Caco-2 (cell line): ENCODE measurements around the gene TMEM266. TPM values are rescaled to one million over a fixed set of nuclear protein-coding genes. Genes with fewer than 3 reads are reported as not detected.

Source experiments
- BruUV-seq: library from RNA; stranded (reverse); fragments of 400-500 nt; replicated peaks from 2 replicates; lab custom pipeline; 2021; lab: Mats Ljungman, UMichigan
- CTCF ChIA-PET: fragments of 300-600 bp; sonication (Branson Sonifier 250); formaldehyde crosslinking; loops from one replicate; lab custom pipeline; 2022; ENCODE audit warnings: antibody characterized with exemption; lab: Charles Lee
- POLR2A ChIA-PET: fragments of 300-600 bp; sonication (Branson Sonifier 250); formaldehyde crosslinking; loops from one replicate; lab custom pipeline; 2022; ENCODE audit warnings: antibody characterized with exemption; lab: Charles Lee
- DNase-seq, 2 experiments: peaks; one replicate each; pipeline versions ENCODE4 v3.0.0 to v3.0.0-alpha.2; 2020 to 2022
- H3K27me3 ChIP-seq: replicated peaks from 2 replicates; pipeline ENCODE4 v1.6.0; 2011; ENCODE audit warnings: low read length; ENCODE audit not compliant: control insufficient read depth, insufficient read depth
- H3K36me3 ChIP-seq: 2 replicates; pipeline ENCODE4 v1.5.1; 2011; ENCODE audit warnings: low read length; ENCODE audit not compliant: control insufficient read depth, insufficient read depth
- H3K4me1 ChIP-seq: fragments of 250-450 bp; sonication (Bioruptor Pico); 2 replicates; pipeline ENCODE4 v1.5.1; 2020; ENCODE audit warnings: mild to moderate bottlenecking
- H3K4me3 ChIP-seq: 2 replicates; pipeline ENCODE4 v1.5.1; 2011; ENCODE audit warnings: low read depth, mild to moderate bottlenecking, control low read depth, low read length
- H3K9me3 ChIP-seq: fragments of 250-450 bp; sonication (Bioruptor Pico); 2 replicates; pipeline ENCODE4 v1.5.1; 2020; ENCODE audit warnings: mild to moderate bottlenecking, moderate library complexity
- H3K27ac Mint-ChIP-seq: one replicate; pipeline ENCODE4 v1.8.0; 2022; ENCODE audit warnings: mixed read lengths; ENCODE audit not compliant: unreplicated experiment
- H3K27me3 Mint-ChIP-seq: one replicate; pipeline ENCODE4 v1.8.0; 2022; ENCODE audit warnings: mixed read lengths; ENCODE audit not compliant: insufficient read depth, unreplicated experiment
- H3K36me3 Mint-ChIP-seq: one replicate; pipeline ENCODE4 v1.8.0; 2022; ENCODE audit warnings: mild to moderate bottlenecking, mixed read lengths; ENCODE audit not compliant: insufficient read depth, unreplicated experiment
- H3K4me1 Mint-ChIP-seq: one replicate; pipeline ENCODE4 v1.8.0; 2022; ENCODE audit warnings: low read depth, mixed read lengths; ENCODE audit not compliant: unreplicated experiment
- H3K4me3 Mint-ChIP-seq: one replicate; pipeline ENCODE4 v1.8.0; 2022; ENCODE audit warnings: mild to moderate bottlenecking, moderate library complexity, mixed read lengths; ENCODE audit not compliant: unreplicated experiment
- H3K9me3 Mint-ChIP-seq: one replicate; pipeline ENCODE4 v1.8.0; 2022; ENCODE audit warnings: mixed read lengths; ENCODE audit not compliant: unreplicated experiment
- CTCF ChIP-seq, 2 experiments: fragments of 200-600 bp in 1 of 2; IDR thresholded peaks; 1 replicate in 1 of 2; 2 replicates in 1 of 2; pipeline versions ENCODE4 v1.5.1 to v1.8.0; 2011 to 2022; ENCODE audit warnings: antibody characterized with exemption in 1 of 2, control low read depth in 1 of 2, inconsistent platforms in 1 of 2, low read depth in 1 of 2, low read length in 1 of 2, mild to moderate bottlenecking in 1 of 2, moderate library complexity in 1 of 2; ENCODE audit not compliant: insufficient read depth in 1 of 2, severe bottlenecking in 1 of 2, unreplicated experiment in 1 of 2
- intact Hi-C: fragments of 100-400 bp; cut with micrococcal nuclease; formaldehyde crosslinking; loops from one replicate; pipeline ENCODE4 v1.10.0; 2022; ENCODE audit not compliant: unreplicated experiment
- total RNA-seq: library from RNA; stranded (reverse); gene quantifications from 2 replicates; pipeline ENCODE4 v1.2.3, GENCODE V29; 2022

The TMEM266 gene
- total RNA-seq, 1 experiment from 2014 or later = 0.27 TPM

GRCh38 chr15:76032046-76032445 lies 27.7 kb upstream of the TMEM266 start:
- H3K4me3 Mint-ChIP-seq = no peak overlapping the region
- H3K27me3 Mint-ChIP-seq = no peaks in the 10 kb centered on the region
- Histone ChIP-seq H3K36me3 (no peaks in the 10 kb centered on the region), H3K4me3 (no peak overlapping the region), H3K27me3 (no peaks in the 10 kb centered on the region), H3K9me3 (0 out of 2 replicates have a peak, but pooled peaks cover 8% of the 10 kb centered on the region), H3K4me1 (peaks cover 14% of the 10 kb centered on the region)
- TF ChIP-seq CTCF (IDR thresholded peaks at IDR 0.05; ENCODE audit: insufficient read depth in 1 of 2, low read depth in 1 of 2, low read length in 1 of 2, severe bottlenecking in 1 of 2, unreplicated experiment in 1 of 2) = no peak
- H3K36me3 Mint-ChIP-seq = no peaks in the 10 kb centered on the region
- peaks cover 9% of the 10 kb centered on the region for H3K9me3 Mint-ChIP-seq
- H3K4me1 Mint-ChIP-seq = peaks cover 9% of the 10 kb centered on the region
- ChIA-PET POLR2A (no interaction called here), CTCF (no interaction called here)
- intact Hi-C loops = loop anchor here (5.0 kb wide), 1 partner anchor 85 kb away; no protein-coding TSS in a partner anchor
- no peak for DNase-seq
- BruUV-seq = no TSS peak
- no peak overlapping the region for H3K27ac Mint-ChIP-seq

- no peak for DNase-seq
- H3K4me1 Mint-ChIP-seq = peaks cover 9% of the 10 kb centered on the region
- H3K27me3 Mint-ChIP-seq = no peaks in the 10 kb centered on the region
- Histone ChIP-seq H3K36me3 (no peaks in the 10 kb centered on the region), H3K4me3 (no peak overlapping the region), H3K9me3 (0 out of 2 replicates have a peak, but pooled peaks cover 4% of the 10 kb centered on the region), H3K4me1 (peaks cover 14% of the 10 kb centered on the region), H3K27me3 (no peaks in the 10 kb centered on the region)
- no peaks in the 10 kb centered on the region for H3K9me3 Mint-ChIP-seq
- CTCF ChIA-PET = no interaction called here
- BruUV-seq = no TSS peak
- POLR2A ChIA-PET = no interaction called here
- no peak overlapping the region for H3K27ac Mint-ChIP-seq
- no peaks in the 10 kb centered on the region for H3K36me3 Mint-ChIP-seq
- TF ChIP-seq CTCF (IDR thresholded peaks at IDR 0.05; ENCODE audit: insufficient read depth in 1 of 2, low read depth in 1 of 2, low read length in 1 of 2, severe bottlenecking in 1 of 2, unreplicated experiment in 1 of 2) = no peak
- no peak overlapping the region for H3K4me3 Mint-ChIP-seq
- intact Hi-C loops = loop anchor here (5.0 kb wide), 1 partner anchor 86 kb away; no protein-coding TSS in a partner anchor
Measured at GRCh38 chr15:76033438-76033837, 26.3 kb upstream of the TMEM266 start.

- peaks cover 9% of the 10 kb centered on the region for H3K4me1 Mint-ChIP-seq
- no peaks in the 10 kb centered on the region for H3K27me3 Mint-ChIP-seq
- peak overlapping the region; percentile 18 for H3K4me3 Mint-ChIP-seq
- H3K27ac Mint-ChIP-seq = no peak overlapping the region
- peak in 1 of 2 experiments; percentile 15 for DNase-seq
- no TSS peak for BruUV-seq
- ChIA-PET CTCF (interaction anchor here (0.6 to 1.0 kb wide), 2 partner anchors 69 to 117 kb away, joined by 5 to 6 read pairs; no protein-coding TSS in a partner anchor), POLR2A (no interaction called here)
- H3K4me3 ChIP-seq = no peak overlapping the region
- no peaks in the 10 kb centered on the region for H3K27me3 ChIP-seq
- intact Hi-C loops = loop anchor here (5.0 kb wide), 1 partner anchor 87 kb away; no protein-coding TSS in a partner anchor
- H3K4me1 ChIP-seq = peaks cover 14% of the 10 kb centered on the region
- H3K9me3 Mint-ChIP-seq = no peaks in the 10 kb centered on the region
- H3K36me3 ChIP-seq = no peaks in the 10 kb centered on the region
- no peaks in the 10 kb centered on the region for H3K36me3 Mint-ChIP-seq
- 0 out of 2 replicates have a peak, but pooled peaks cover 4% of the 10 kb centered on the region for H3K9me3 ChIP-seq
- no peak for TF ChIP-seq CTCF (IDR thresholded peaks at IDR 0.05; ENCODE audit: insufficient read depth in 1 of 2, low read depth in 1 of 2, low read length in 1 of 2, severe bottlenecking in 1 of 2, unreplicated experiment in 1 of 2)
Measured at GRCh38 chr15:76034111-76034510, 25.7 kb upstream of the TMEM266 start.
